ENCODE measurements around the gene DAO.

GRCh38 chr12:108859923-108860291, 20.0 kb upstream of the DAO start:
- no peak for TF ChIP-seq ISL1 (CRISPR knock-in tag; IDR thresholded peaks at IDR 0.05)
- TF ChIP-seq ZNF70 (CRISPR knock-in tag; IDR thresholded peaks at IDR 0.05), result no peak
- TF ChIP-seq TCF4 (CRISPR knock-in tag; IDR thresholded peaks at IDR 0.05; ENCODE audit: borderline replicate concordance), result no peak
- TF ChIP-seq CREB5 (CRISPR knock-in tag; IDR thresholded peaks at IDR 0.05; ENCODE audit: low read depth), result no peak
- no peak for TF ChIP-seq PATZ1 (CRISPR knock-in tag; IDR thresholded peaks at IDR 0.05; ENCODE audit: borderline replicate concordance)
- TF ChIP-seq PPARA (CRISPR knock-in tag; IDR thresholded peaks at IDR 0.05; ENCODE audit: borderline replicate concordance), result no peak
- TF ChIP-seq RARB (CRISPR knock-in tag; IDR thresholded peaks at IDR 0.05), result no peak
- no peak for TF ChIP-seq ESRRG (CRISPR knock-in tag; IDR thresholded peaks at IDR 0.05)
- no peak for TF ChIP-seq SNAI2 (CRISPR knock-in tag; IDR thresholded peaks at IDR 0.05)
- no peak for TF ChIP-seq ZFP3 (CRISPR knock-in tag; IDR thresholded peaks at IDR 0.05)

Measured in SK-N-SH treated with all-trans-retinoic acid at 6 μM for 48 hours (cell line).